MCF 10A (cell line): ENCODE results near the gene AFDN. TPM values are rescaled to one million over a fixed set of nuclear protein-coding genes. Genes with fewer than 3 reads are reported as not detected.

Experiments used
- BruUV-seq: library from RNA; stranded (reverse); fragments of 400-500 nt; replicated peaks from 2 replicates; lab custom pipeline; 2021; lab: Mats Ljungman, UMichigan
- CTCF ChIA-PET: fragments of 300-600 bp; sonication (Branson Sonifier 250); formaldehyde crosslinking; extraction: SDS; loops from one replicate; lab custom pipeline; 2021; ENCODE audit warnings: antibody characterized with exemption, inconsistent platforms; lab: Yijun Ruan, JAX
- POLR2A ChIA-PET: fragments of 300-600, 350-650 bp; sonication (Branson Sonifier 250); formaldehyde crosslinking; extraction: SDS; loops from one replicate; lab custom pipeline; 2020; ENCODE audit warnings: antibody characterized with exemption, inconsistent platforms; lab: Yijun Ruan, JAX
- DNase-seq: peaks from one replicate; pipeline ENCODE4 v3.0.0-alpha.2; 2018; ENCODE audit not compliant: unreplicated experiment
- H3K27ac Mint-ChIP-seq: one replicate; pipeline ENCODE4 v1.8.0; 2022; ENCODE audit warnings: mild to moderate bottlenecking, low read depth, mixed read lengths; ENCODE audit not compliant: unreplicated experiment
- H3K27me3 Mint-ChIP-seq: one replicate; pipeline ENCODE4 v1.8.0; 2022; ENCODE audit warnings: mixed read lengths; ENCODE audit not compliant: insufficient read depth, unreplicated experiment
- H3K36me3 Mint-ChIP-seq: one replicate; pipeline ENCODE4 v1.8.0; 2022; ENCODE audit warnings: mild to moderate bottlenecking, moderate library complexity, mixed read lengths; ENCODE audit not compliant: insufficient read depth, unreplicated experiment
- H3K4me1 Mint-ChIP-seq: one replicate; pipeline ENCODE4 v1.8.0; 2022; ENCODE audit warnings: mixed read lengths; ENCODE audit not compliant: insufficient read depth, unreplicated experiment
- H3K4me3 Mint-ChIP-seq: one replicate; pipeline ENCODE4 v1.8.0; 2022; ENCODE audit warnings: mild to moderate bottlenecking, moderate library complexity, mixed read lengths; ENCODE audit not compliant: unreplicated experiment
- H3K9me3 Mint-ChIP-seq: one replicate; pipeline ENCODE4 v1.8.0; 2022; ENCODE audit warnings: mixed read lengths; ENCODE audit not compliant: unreplicated experiment
- intact Hi-C: fragments of 100-400 bp; cut with micrococcal nuclease; formaldehyde crosslinking; loops from 2 replicates; pipeline ENCODE4 v1.14.1; 2022
- total RNA-seq: library from RNA; stranded (reverse); gene quantifications from 2 replicates; pipeline ENCODE4 v1.2.3, GENCODE V29; 2022
- TF ChIP-seq, protein P1 (sequence below): fragments of 200-600 bp; IDR thresholded peaks from one replicate; pipeline ENCODE4 v1.8.0; 2022; ENCODE audit warnings: antibody characterized with exemption, mild to moderate bottlenecking; ENCODE audit not compliant: unreplicated experiment

The AFDN gene
- total RNA-seq, 1 experiment from 2014 or later = 115 TPM

DNA sequence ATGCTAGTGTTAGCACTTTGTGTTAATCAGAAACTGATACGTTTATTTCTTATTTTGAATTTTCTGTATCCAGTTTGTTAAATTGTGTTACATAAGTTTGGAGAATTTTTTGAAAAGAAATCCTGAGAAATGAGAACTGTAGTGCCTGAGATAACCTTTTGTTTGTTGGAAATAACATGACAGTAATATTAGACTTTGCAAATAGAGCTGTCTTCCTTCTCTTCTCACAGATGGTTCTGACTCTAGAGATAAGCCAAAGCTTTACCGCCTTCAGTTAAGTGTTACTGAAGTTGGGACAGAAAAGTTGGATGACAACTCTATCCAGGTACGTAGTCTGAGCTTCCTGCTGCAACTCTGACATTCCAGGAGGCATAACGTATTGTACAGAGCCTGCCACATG is 69.9 kb downstream of the AFDN start:
- no peak overlapping the region for H3K27ac Mint-ChIP-seq
- no TSS peak for BruUV-seq
- TF ChIP-seq, protein P1, sequence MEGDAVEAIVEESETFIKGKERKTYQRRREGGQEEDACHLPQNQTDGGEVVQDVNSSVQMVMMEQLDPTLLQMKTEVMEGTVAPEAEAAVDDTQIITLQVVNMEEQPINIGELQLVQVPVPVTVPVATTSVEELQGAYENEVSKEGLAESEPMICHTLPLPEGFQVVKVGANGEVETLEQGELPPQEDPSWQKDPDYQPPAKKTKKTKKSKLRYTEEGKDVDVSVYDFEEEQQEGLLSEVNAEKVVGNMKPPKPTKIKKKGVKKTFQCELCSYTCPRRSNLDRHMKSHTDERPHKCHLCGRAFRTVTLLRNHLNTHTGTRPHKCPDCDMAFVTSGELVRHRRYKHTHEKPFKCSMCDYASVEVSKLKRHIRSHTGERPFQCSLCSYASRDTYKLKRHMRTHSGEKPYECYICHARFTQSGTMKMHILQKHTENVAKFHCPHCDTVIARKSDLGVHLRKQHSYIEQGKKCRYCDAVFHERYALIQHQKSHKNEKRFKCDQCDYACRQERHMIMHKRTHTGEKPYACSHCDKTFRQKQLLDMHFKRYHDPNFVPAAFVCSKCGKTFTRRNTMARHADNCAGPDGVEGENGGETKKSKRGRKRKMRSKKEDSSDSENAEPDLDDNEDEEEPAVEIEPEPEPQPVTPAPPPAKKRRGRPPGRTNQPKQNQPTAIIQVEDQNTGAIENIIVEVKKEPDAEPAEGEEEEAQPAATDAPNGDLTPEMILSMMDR = no peak
- peaks cover 6% of the 10 kb centered on the region for H3K4me1 Mint-ChIP-seq
- CTCF ChIA-PET = interaction anchor here (0.6 to 2.1 kb wide), 6 partner anchors 10 to 698 kb away, joined by 3 to 6 read pairs (median 4); no protein-coding TSS in a partner anchor
- intact Hi-C loops = no loop called here
- H3K9me3 Mint-ChIP-seq = no peaks in the 10 kb centered on the region
- DNase-seq = no peak
- H3K4me3 Mint-ChIP-seq = no peak overlapping the region
- H3K36me3 Mint-ChIP-seq = peaks cover 31% of the 10 kb centered on the region
- no peaks in the 10 kb centered on the region for H3K27me3 Mint-ChIP-seq
- POLR2A ChIA-PET = interaction anchor here (1.1 kb wide), 1 partner anchor 69 kb away, joined by 3 read pairs; no protein-coding TSS in a partner anchor

DNA sequence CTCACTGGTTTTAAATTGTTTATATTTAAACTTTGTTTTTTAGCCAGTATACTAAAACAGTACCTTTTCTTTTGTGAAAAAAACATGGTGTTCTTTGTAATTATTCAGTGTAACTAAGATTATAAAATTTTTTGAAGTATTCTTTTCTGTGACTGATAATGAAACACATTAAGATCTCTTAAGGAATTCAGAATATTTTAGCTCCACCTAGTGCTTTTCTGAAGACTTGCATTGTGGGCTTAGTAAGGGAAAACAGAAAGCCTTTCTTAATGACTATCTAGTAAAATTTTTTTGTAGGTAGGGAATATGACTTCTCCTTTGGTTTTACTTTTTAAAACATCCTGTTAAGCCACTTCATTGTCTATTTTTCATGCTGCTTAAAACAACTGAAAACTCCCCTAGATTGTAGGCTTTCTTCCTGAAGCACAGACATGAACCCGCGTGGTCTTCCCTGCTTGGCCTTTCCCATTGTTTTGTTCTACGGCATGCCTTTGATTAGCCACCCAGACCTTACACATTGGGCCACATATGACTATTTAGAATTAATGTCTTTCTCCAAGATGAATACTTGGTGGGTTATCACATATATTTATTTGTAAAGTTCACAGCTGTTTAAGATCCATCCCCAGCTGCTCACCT is 72.1 kb downstream of the AFDN start:
- Mint-ChIP-seq H3K36me3 (peaks cover 39% of the 10 kb centered on the region), H3K27me3 (no peaks in the 10 kb centered on the region), H3K4me1 (peaks cover 6% of the 10 kb centered on the region), H3K27ac (no peak overlapping the region), H3K9me3 (no peaks in the 10 kb centered on the region), H3K4me3 (no peak overlapping the region)
- intact Hi-C loops = loop anchor here (1.0 kb wide), 2 partner anchors 396 to 413 kb away; no protein-coding TSS in a partner anchor
- TF ChIP-seq, protein P1 = peak; percentile 69
- ChIA-PET POLR2A (interaction anchor here (0.7 to 1.7 kb wide), 2 partner anchors 10 to 55 kb away, joined by 3 to 5 read pairs; no protein-coding TSS in a partner anchor), CTCF (interaction anchor here (0.7 to 1.0 kb wide), 3 partner anchors 71 to 743 kb away, joined by 3 read pairs; no protein-coding TSS in a partner anchor)
- DNase-seq = peak; percentile 43
- no TSS peak for BruUV-seq

DNA sequence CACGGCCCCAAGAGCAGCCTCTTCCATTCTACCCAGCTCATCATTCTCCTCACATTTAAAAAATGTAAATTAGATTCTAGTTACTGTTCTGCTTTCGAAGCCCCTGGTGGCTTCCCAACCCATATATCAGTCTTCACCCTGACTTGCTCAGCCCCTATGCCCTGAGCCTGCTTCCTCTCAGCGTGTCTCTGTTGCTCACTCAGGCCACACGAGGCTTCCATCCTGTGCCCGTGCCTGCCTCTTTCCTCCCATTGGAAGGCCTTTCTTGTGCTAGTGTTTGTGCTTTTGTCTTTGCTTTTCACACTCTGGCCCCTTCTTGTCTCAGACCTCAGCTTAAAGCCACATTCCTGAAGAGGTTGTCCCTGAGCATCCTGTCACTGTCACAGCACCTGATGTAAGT is 78.1 kb downstream of the AFDN start:
- Mint-ChIP-seq H3K9me3 (no peaks in the 10 kb centered on the region), H3K4me1 (peaks cover 11% of the 10 kb centered on the region), H3K27ac (no peak overlapping the region), H3K4me3 (no peak overlapping the region), H3K27me3 (no peaks in the 10 kb centered on the region), H3K36me3 (peaks cover 29% of the 10 kb centered on the region)
- ChIA-PET CTCF (interaction anchor here (1.1 kb wide), 1 partner anchor 213 kb away, joined by 4 read pairs; no protein-coding TSS in a partner anchor), POLR2A (no interaction called here)
- no peak for DNase-seq
- BruUV-seq = no TSS peak
- TF ChIP-seq, protein P1 = no peak
- intact Hi-C loops = loop anchor here (5.0 kb wide), 1 partner anchor 228 kb away; no protein-coding TSS in a partner anchor

DNA sequence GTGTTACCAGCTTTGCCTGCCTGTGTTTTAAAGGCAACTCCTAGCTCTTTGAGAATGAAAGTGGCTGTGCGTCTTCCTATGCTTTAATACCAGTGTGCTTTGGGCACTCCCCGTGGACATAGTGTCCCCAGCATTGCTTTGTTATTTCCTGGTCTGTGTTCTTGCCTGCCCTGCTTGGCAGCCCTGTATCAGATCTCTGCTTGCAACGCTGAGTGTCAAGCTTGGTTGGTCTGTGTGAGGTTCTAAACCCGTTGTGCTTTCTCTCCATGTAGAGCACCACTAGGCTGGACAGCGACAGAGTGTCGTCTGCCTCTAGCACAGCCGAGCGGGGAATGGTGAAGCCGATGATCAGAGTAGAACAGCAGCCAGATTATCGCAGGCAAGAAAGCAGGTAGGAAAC is 80.2 kb downstream of the AFDN start:
- Mint-ChIP-seq H3K9me3 (no peaks in the 10 kb centered on the region), H3K27me3 (no peaks in the 10 kb centered on the region), H3K36me3 (peaks cover 36% of the 10 kb centered on the region), H3K4me1 (peaks cover 11% of the 10 kb centered on the region), H3K27ac (no peak overlapping the region), H3K4me3 (no peak overlapping the region)
- BruUV-seq = no TSS peak
- ChIA-PET CTCF (interaction anchor here (0.6 to 1.0 kb wide), 3 partner anchors 11 to 333 kb away, joined by 3 to 6 read pairs (median 6); no protein-coding TSS in a partner anchor), POLR2A (no interaction called here)
- intact Hi-C loops = loop anchor here (5.0 kb wide), 1 partner anchor 225 kb away; no protein-coding TSS in a partner anchor
- no peak for DNase-seq
- TF ChIP-seq, protein P1 = no peak
